ENCODE results near the gene SAMD13. TPM values are rescaled to one million over a fixed set of nuclear protein-coding genes. Genes with fewer than 3 reads are reported as not detected.
A peak's percentile ranks its signal among the peaks of the same experiment; 100 is the strongest.

Gene SAMD13
- total RNA-seq = 1 to 10 TPM in 1 of 2 donors, under 1 TPM in 1; 0.50 to 1.1 TPM
- long read RNA-seq = 0 reads

GRCh38 chr1:84301004-84301784 is at the start of gene SAMD13:
Gene SAMD13, plus strand, starts transcription at chr1:84301708. Its CDS starts 1,527 bp downstream, at chr1:84303235.
- ATAC-seq (peak; percentile 37 to 57), DNase-seq (peak; percentile 81)
- intact Hi-C loops (cut with DNase I) = no loop called here

GRCh38 chr1:84253036-84253435 is 48.5 kb upstream of the SAMD13 start:
- no peak for ATAC-seq
- intact Hi-C loops (cut with DNase I) = no loop called here
- no peak for DNase-seq

- ATAC-seq = peak; percentile 90 to 98
- intact Hi-C loops (cut with DNase I) = no loop called here
- peak; percentile 67 for DNase-seq
These were observed 47.6 kb upstream of the SAMD13 start for GRCh38 chr1:84253891-84254290.

GRCh38 chr1:84254703-84255238 is 46.7 kb upstream of the SAMD13 start:
- intact Hi-C loops (cut with DNase I) = no loop called here
- no peak for ATAC-seq
- no peak for DNase-seq

- DNase-seq (no peak), ATAC-seq (no peak)
- intact Hi-C loops (cut with DNase I) = no loop called here
These were observed 45.9 kb upstream of the SAMD13 start for GRCh38 chr1:84255582-84255981.

GRCh38 chr1:84257617-84258016 is 43.9 kb upstream of the SAMD13 start:
- DNase-seq (no peak), ATAC-seq (no peak)
- intact Hi-C loops (cut with DNase I) = no loop called here

- no peak for ATAC-seq
- no peak for DNase-seq
- intact Hi-C loops (cut with DNase I) = no loop called here
These were observed 42.1 kb upstream of the SAMD13 start for GRCh38 chr1:84259376-84259775.

- DNase-seq (no peak), ATAC-seq (no peak)
- intact Hi-C loops (cut with DNase I) = no loop called here
These were observed 41.5 kb upstream of the SAMD13 start for GRCh38 chr1:84259989-84260388.

GRCh38 chr1:84260852-84261518 is 40.5 kb upstream of the SAMD13 start:
- intact Hi-C loops (cut with DNase I) = no loop called here
- DNase-seq (no peak), ATAC-seq (no peak)

GRCh38 chr1:84264961-84265360 is 36.5 kb upstream of the SAMD13 start:
- DNase-seq = no peak
- intact Hi-C loops (cut with DNase I) = no loop called here
- no peak for ATAC-seq

- intact Hi-C loops (cut with DNase I) = no loop called here
- DNase-seq (no peak), ATAC-seq (no peak)
These were observed 35.6 kb upstream of the SAMD13 start for GRCh38 chr1:84265867-84266266.

- DNase-seq (no peak), ATAC-seq (no peak)
- intact Hi-C loops (cut with DNase I) = no loop called here
These were observed 34.8 kb upstream of the SAMD13 start for GRCh38 chr1:84266748-84267147.

- no peak for DNase-seq
- ATAC-seq = no peak
- intact Hi-C loops (cut with DNase I) = no loop called here
These were observed 34.0 kb upstream of the SAMD13 start for GRCh38 chr1:84267476-84267875.

GRCh38 chr1:84268346-84268745 is 33.2 kb upstream of the SAMD13 start:
- ATAC-seq = no peak
- intact Hi-C loops (cut with DNase I) = no loop called here
- no peak for DNase-seq

GRCh38 chr1:84269306-84269705 is 32.2 kb upstream of the SAMD13 start:
- intact Hi-C loops (cut with DNase I) = no loop called here
- no peak for ATAC-seq
- DNase-seq = no peak

GRCh38 chr1:84271441-84272151 is 29.9 kb upstream of the SAMD13 start:
- ATAC-seq = no peak
- intact Hi-C loops (cut with DNase I) = no loop called here
- DNase-seq = no peak

GRCh38 chr1:84272401-84272800 is 29.1 kb upstream of the SAMD13 start:
- intact Hi-C loops (cut with DNase I) = no loop called here
- no peak for DNase-seq
- no peak for ATAC-seq

GRCh38 chr1:84277343-84278059 is 24.0 kb upstream of the SAMD13 start:
- intact Hi-C loops (cut with DNase I) = no loop called here
- DNase-seq = no peak
- ATAC-seq = no peak

- intact Hi-C loops (cut with DNase I) = no loop called here
These were observed 22.6 kb upstream of the SAMD13 start for GRCh38 chr1:84278905-84279304.

More at GRCh38 chr1:84278905-84279304, 22.6 kb upstream of the SAMD13 start:
- no peak for DNase-seq
- no peak for ATAC-seq
